HEK293 (cell line): ENCODE measurements around the gene CLEC18B.

Source experiments
- ZBTB8A ChIP-seq: fragments of 450-650 bp; formaldehyde crosslinking; IDR thresholded peaks from 2 replicates; pipeline ENCODE4 v1.5.1; 2016; ENCODE audit warnings: missing biosample characterization, missing genetic modification characterization
- ZNF140 ChIP-seq: fragments of 450-650 bp; formaldehyde crosslinking; IDR thresholded peaks from 2 replicates; pipeline ENCODE4 v1.5.1; 2016; ENCODE audit warnings: missing biosample characterization, missing genetic modification characterization
- ZNF214 ChIP-seq: fragments of 450-650 bp; formaldehyde crosslinking; IDR thresholded peaks from 2 replicates; pipeline ENCODE4 v1.5.1; 2017; ENCODE audit warnings: missing biosample characterization, mild to moderate bottlenecking, missing genetic modification characterization, borderline replicate concordance
- ZNF555 ChIP-seq: fragments of 450-650 bp; formaldehyde crosslinking; conservative IDR thresholded peaks from 2 replicates; pipeline ENCODE4 v1.5.1; 2017; ENCODE audit warnings: missing biosample characterization, mild to moderate bottlenecking, missing genetic modification characterization, inconsistent platforms
- ZNF560 ChIP-seq: fragments of 450-650 bp; formaldehyde crosslinking; IDR thresholded peaks from 2 replicates; pipeline ENCODE4 v1.5.1; 2017; ENCODE audit warnings: missing biosample characterization, missing genetic modification characterization, borderline replicate concordance
- ZNF664 ChIP-seq: fragments of 450-650 bp; formaldehyde crosslinking; IDR thresholded peaks from 2 replicates; pipeline ENCODE4 v1.5.1; 2016; ENCODE audit warnings: missing biosample characterization, missing genetic modification characterization
- TF ChIP-seq, protein P1 (sequence below): fragments of 450-650 bp; formaldehyde crosslinking; IDR thresholded peaks from 2 replicates; pipeline ENCODE4 v1.5.1; 2017; ENCODE audit warnings: missing biosample characterization, missing genetic modification characterization

DNA sequence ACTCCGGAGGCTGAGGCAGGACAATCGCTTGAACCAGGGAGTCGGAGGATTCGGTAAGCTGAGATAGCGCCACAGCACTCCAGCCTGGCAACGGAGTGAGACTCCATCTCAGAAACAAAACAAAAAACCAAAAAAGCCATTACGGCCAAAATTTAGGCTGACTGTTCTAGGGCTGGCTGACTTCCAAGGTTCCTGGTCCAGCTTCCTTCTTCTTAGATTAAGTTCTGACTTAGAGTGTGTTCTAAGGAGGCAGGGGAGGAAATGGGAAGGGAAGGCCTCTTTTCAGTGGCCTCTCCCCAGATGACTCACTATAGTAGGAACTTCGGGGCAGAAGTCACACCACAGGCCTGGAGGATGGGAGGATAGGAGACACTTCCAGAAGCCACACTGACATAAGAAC is 27.7 kb upstream of the CLEC18B start:
- TF ChIP-seq ZNF140 (tag by site-specific recombination) (no peak), ZNF560 (tag by site-specific recombination) (no peak), ZNF555 (tag by site-specific recombination) (no peak), ZNF664 (tag by site-specific recombination) (no peak), ZBTB8A (tag by site-specific recombination) (no peak), ZNF214 (tag by site-specific recombination) (no peak)
- TF ChIP-seq, protein P1, sequence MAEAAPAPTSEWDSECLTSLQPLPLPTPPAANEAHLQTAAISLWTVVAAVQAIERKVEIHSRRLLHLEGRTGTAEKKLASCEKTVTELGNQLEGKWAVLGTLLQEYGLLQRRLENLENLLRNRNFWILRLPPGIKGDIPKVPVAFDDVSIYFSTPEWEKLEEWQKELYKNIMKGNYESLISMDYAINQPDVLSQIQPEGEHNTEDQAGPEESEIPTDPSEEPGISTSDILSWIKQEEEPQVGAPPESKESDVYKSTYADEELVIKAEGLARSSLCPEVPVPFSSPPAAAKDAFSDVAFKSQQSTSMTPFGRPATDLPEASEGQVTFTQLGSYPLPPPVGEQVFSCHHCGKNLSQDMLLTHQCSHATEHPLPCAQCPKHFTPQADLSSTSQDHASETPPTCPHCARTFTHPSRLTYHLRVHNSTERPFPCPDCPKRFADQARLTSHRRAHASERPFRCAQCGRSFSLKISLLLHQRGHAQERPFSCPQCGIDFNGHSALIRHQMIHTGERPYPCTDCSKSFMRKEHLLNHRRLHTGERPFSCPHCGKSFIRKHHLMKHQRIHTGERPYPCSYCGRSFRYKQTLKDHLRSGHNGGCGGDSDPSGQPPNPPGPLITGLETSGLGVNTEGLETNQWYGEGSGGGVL (tag by site-specific recombination) = no peak
